SJSA1 (cell line): ENCODE results near the gene PRKN. TPM values are rescaled to one million over a fixed set of nuclear protein-coding genes. Genes with fewer than 3 reads are reported as not detected.

Experiments used
- DNase-seq, 2 experiments: peaks; one replicate each; pipeline ENCODE4 v3.0.0-alpha.2; 2015 to 2020; ENCODE audit warnings: low spot score in 2 of 2, low read depth in 1 of 2
- H3K27ac ChIP-seq: fragments of 250-450 bp; sonication (Bioruptor Pico); 2 replicates; pipeline ENCODE4 v1.5.1; 2020; ENCODE audit warnings: mild to moderate bottlenecking, moderate library complexity
- H3K27me3 ChIP-seq: fragments of 250-450 bp; sonication (Bioruptor Pico); replicated peaks from 2 replicates; pipeline ENCODE4 v1.5.1; 2020; ENCODE audit warnings: mild to moderate bottlenecking, moderate library complexity
- H3K36me3 ChIP-seq: fragments of 250-450 bp; sonication (Bioruptor Pico); 2 replicates; pipeline ENCODE4 v1.5.1; 2020; ENCODE audit warnings: mild to moderate bottlenecking
- H3K4me1 ChIP-seq: fragments of 250-450 bp; sonication (Bioruptor Pico); replicated peaks from 2 replicates; pipeline ENCODE4 v1.6.1; 2021; ENCODE audit warnings: mild to moderate bottlenecking
- H3K4me3 ChIP-seq: fragments of 250-450 bp; sonication (Bioruptor Pico); 2 replicates; pipeline ENCODE4 v1.5.1; 2020; ENCODE audit warnings: mild to moderate bottlenecking
- H3K9me3 ChIP-seq: fragments of 250-450 bp; sonication (Bioruptor Pico); replicated peaks from 2 replicates; pipeline ENCODE4 v1.5.1; 2020; ENCODE audit warnings: mild to moderate bottlenecking
- total RNA-seq: library from RNA; depleted of rRNA; stranded (reverse); fragments of >200 nt; shearing (Covaris generic); gene quantifications from 2 replicates; pipeline ENCODE4 v1.2.3, GENCODE V29; 2014

PRKN gene
- total RNA-seq, 1 experiment from 2014 or later: not detected

GRCh38 chr6:162372106-162372505, 355.5 kb downstream of the PRKN start:
- Histone ChIP-seq H3K27ac (no peak overlapping the region), H3K4me1 (no peaks in the 10 kb centered on the region), H3K9me3 (peaks cover 3% of the 10 kb centered on the region; the same call in 1 of the 2 replicates), H3K36me3 (no peaks in the 10 kb centered on the region), H3K4me3 (no peak overlapping the region), H3K27me3 (no peaks in the 10 kb centered on the region)
- DNase-seq: no peak

- Histone ChIP-seq H3K36me3 (no peaks in the 10 kb centered on the region), H3K27me3 (no peaks in the 10 kb centered on the region), H3K9me3 (peaks cover 3% of the 10 kb centered on the region; the same call in 1 of the 2 replicates), H3K4me3 (no peak overlapping the region), H3K27ac (no peak overlapping the region), H3K4me1 (no peaks in the 10 kb centered on the region)
- DNase-seq: no peak
These were observed 356.4 kb downstream of the PRKN start for GRCh38 chr6:162371121-162371520.

GRCh38 chr6:162369091-162369490, 358.5 kb downstream of the PRKN start:
- 0 out of 2 replicates have a peak, but pooled peaks cover 3% of the 10 kb centered on the region for H3K9me3 ChIP-seq
- DNase-seq: no peak
- H3K4me1 ChIP-seq: no peaks in the 10 kb centered on the region
- H3K4me3 ChIP-seq: no peak overlapping the region
- no peaks in the 10 kb centered on the region for H3K27me3 ChIP-seq
- no peaks in the 10 kb centered on the region for H3K36me3 ChIP-seq
- no peak overlapping the region for H3K27ac ChIP-seq

- no peak for DNase-seq
- Histone ChIP-seq H3K27ac (no peak overlapping the region), H3K4me1 (no peaks in the 10 kb centered on the region)
These were observed 363.1 kb downstream of the PRKN start for GRCh38 chr6:162364488-162364887.

GRCh38 chr6:162363757-162364156, 363.8 kb downstream of the PRKN start:
- Histone ChIP-seq H3K4me3 (no peak overlapping the region), H3K27me3 (no peaks in the 10 kb centered on the region), H3K9me3 (peaks cover 4% of the 10 kb centered on the region; the same call in 1 of the 2 replicates), H3K36me3 (no peaks in the 10 kb centered on the region), H3K27ac (no peak overlapping the region), H3K4me1 (no peaks in the 10 kb centered on the region)
- no peak for DNase-seq

More at GRCh38 chr6:162364488-162364887, 363.1 kb downstream of the PRKN start:
- no peaks in the 10 kb centered on the region for H3K36me3 ChIP-seq
- H3K9me3 ChIP-seq: peaks cover 4% of the 10 kb centered on the region; the same call in 1 of the 2 replicates
- H3K27me3 ChIP-seq: no peaks in the 10 kb centered on the region
- H3K4me3 ChIP-seq: no peak overlapping the region

GRCh38 chr6:162360901-162361567, 366.5 kb downstream of the PRKN start:
- no peak overlapping the region for H3K27ac ChIP-seq
- DNase-seq: no peak
- no peaks in the 10 kb centered on the region for H3K36me3 ChIP-seq
- peaks cover 4% of the 10 kb centered on the region; the same call in 1 of the 2 replicates for H3K9me3 ChIP-seq
- H3K4me3 ChIP-seq: no peak overlapping the region
- H3K27me3 ChIP-seq: no peaks in the 10 kb centered on the region
- H3K4me1 ChIP-seq: no peaks in the 10 kb centered on the region

GRCh38 chr6:162358625-162359024, 368.9 kb downstream of the PRKN start:
- H3K4me3 ChIP-seq: no peak overlapping the region
- H3K9me3 ChIP-seq: peaks cover 4% of the 10 kb centered on the region; the same call in 1 of the 2 replicates
- H3K27me3 ChIP-seq: no peaks in the 10 kb centered on the region
- H3K36me3 ChIP-seq: no peaks in the 10 kb centered on the region
- DNase-seq: no peak
- H3K27ac ChIP-seq: no peak overlapping the region
- no peaks in the 10 kb centered on the region for H3K4me1 ChIP-seq

GRCh38 chr6:162345051-162345511, 382.5 kb downstream of the PRKN start:
- H3K9me3 ChIP-seq: no peaks in the 10 kb centered on the region; the same call in 1 of the 2 replicates
- H3K27me3 ChIP-seq: no peaks in the 10 kb centered on the region
- no peaks in the 10 kb centered on the region for H3K4me1 ChIP-seq
- no peaks in the 10 kb centered on the region for H3K36me3 ChIP-seq
- H3K27ac ChIP-seq: no peak overlapping the region
- no peak for DNase-seq
- H3K4me3 ChIP-seq: no peak overlapping the region

- DNase-seq: no peak
- H3K27ac ChIP-seq: no peak overlapping the region
- no peaks in the 10 kb centered on the region for H3K4me1 ChIP-seq
- H3K36me3 ChIP-seq: no peaks in the 10 kb centered on the region
- H3K4me3 ChIP-seq: no peak overlapping the region
- H3K9me3 ChIP-seq: no peaks in the 10 kb centered on the region; the same call in 1 of the 2 replicates
- no peaks in the 10 kb centered on the region for H3K27me3 ChIP-seq
These were observed 382.9 kb downstream of the PRKN start for GRCh38 chr6:162344646-162345010.

GRCh38 chr6:162343936-162344645, 383.5 kb downstream of the PRKN start:
- Histone ChIP-seq H3K4me1 (no peaks in the 10 kb centered on the region), H3K36me3 (no peaks in the 10 kb centered on the region), H3K27me3 (no peaks in the 10 kb centered on the region), H3K4me3 (no peak overlapping the region), H3K9me3 (no peaks in the 10 kb centered on the region; the same call in 1 of the 2 replicates), H3K27ac (no peak overlapping the region)
- no peak for DNase-seq

GRCh38 chr6:162343198-162343935, 384.2 kb downstream of the PRKN start:
- Histone ChIP-seq H3K4me3 (no peak overlapping the region), H3K4me1 (no peaks in the 10 kb centered on the region), H3K9me3 (no peaks in the 10 kb centered on the region; the same call in 1 of the 2 replicates), H3K27me3 (no peaks in the 10 kb centered on the region), H3K36me3 (no peaks in the 10 kb centered on the region), H3K27ac (no peak overlapping the region)
- DNase-seq: no peak

- Histone ChIP-seq H3K36me3 (no peaks in the 10 kb centered on the region), H3K4me1 (no peaks in the 10 kb centered on the region), H3K9me3 (0 out of 2 replicates have a peak, but pooled peaks cover 3% of the 10 kb centered on the region), H3K4me3 (no peak overlapping the region), H3K27ac (no peak overlapping the region), H3K27me3 (no peaks in the 10 kb centered on the region)
- DNase-seq: no peak
These were observed 390.2 kb downstream of the PRKN start for GRCh38 chr6:162337412-162337811.

GRCh38 chr6:162336359-162336758, 391.2 kb downstream of the PRKN start:
- H3K4me1 ChIP-seq: no peaks in the 10 kb centered on the region
- no peak for DNase-seq
- H3K4me3 ChIP-seq: no peak overlapping the region
- H3K9me3 ChIP-seq: peaks cover 3% of the 10 kb centered on the region; the same call in 1 of the 2 replicates
- H3K27me3 ChIP-seq: no peaks in the 10 kb centered on the region
- H3K36me3 ChIP-seq: no peaks in the 10 kb centered on the region
- no peak overlapping the region for H3K27ac ChIP-seq
